ENCODE data around the gene ACTN4.

The ACTN4 gene

GRCh38 chr19:38660724-38661123, 13.3 kb downstream of the ACTN4 start:
- H3K4me2 ChIP-seq (ENCODE audit: insufficient read depth, low read length), result no peak overlapping the region
- peaks cover 19% of the 10 kb centered on the region for H3K36me3 ChIP-seq (ENCODE audit: insufficient read depth, low read length)
- H3K4me3 ChIP-seq (ENCODE audit: low read depth in 1 of 2, low read length in 2 of 2), result no peak overlapping the region
- TF ChIP-seq EZH2 (IDR thresholded peaks at IDR 0.05; ENCODE audit: borderline replicate concordance, low read depth, low read length, severe bottlenecking) (no peak), CTCF (IDR thresholded peaks at IDR 0.05; ENCODE audit: borderline replicate concordance, extremely low read depth, low read length, poor library complexity, severe bottlenecking) (no peak)
- no peaks in the 10 kb centered on the region for H3K27me3 ChIP-seq (ENCODE audit: insufficient read depth, low read length, poor library complexity)
- peaks cover 18% of the 10 kb centered on the region for H3K4me1 ChIP-seq (ENCODE audit: insufficient read depth, low read length)
- peaks cover 97% of the 10 kb centered on the region for H3K79me2 ChIP-seq (ENCODE audit: insufficient read depth, low read length)
- ATAC-seq (ENCODE audit: insufficient read depth, low read depth) (no peak), DNase-seq (no peak)
- no peak overlapping the region for H3K27ac ChIP-seq (ENCODE audit: low read length)
- no peaks in the 10 kb centered on the region for H3K9me3 ChIP-seq (ENCODE audit: insufficient read depth, low read length, severe bottlenecking)
- no peak overlapping the region for H3K9ac ChIP-seq (ENCODE audit: low read depth, low read length)
- no peak overlapping the region for H2AFZ ChIP-seq (ENCODE audit: low read depth, low read length)
- peaks cover 87% of the 10 kb centered on the region for H4K20me1 ChIP-seq (ENCODE audit: insufficient read depth, low read length)

GRCh38 chr19:38661136-38661535, 13.7 kb downstream of the ACTN4 start:
- peaks cover 14% of the 10 kb centered on the region for H3K4me1 ChIP-seq (ENCODE audit: insufficient read depth, low read length)
- peaks cover 87% of the 10 kb centered on the region for H4K20me1 ChIP-seq (ENCODE audit: insufficient read depth, low read length)
- H3K4me2 ChIP-seq (ENCODE audit: insufficient read depth, low read length), result no peak overlapping the region

GRCh38 chr19:38661996-38662395, 14.5 kb downstream of the ACTN4 start:
- Histone ChIP-seq H3K27ac (ENCODE audit: low read length) (no peak overlapping the region), H3K4me1 (ENCODE audit: insufficient read depth, low read length) (peaks cover 11% of the 10 kb centered on the region), H4K20me1 (ENCODE audit: insufficient read depth, low read length) (peaks cover 87% of the 10 kb centered on the region), H3K36me3 (ENCODE audit: insufficient read depth, low read length) (peaks cover 19% of the 10 kb centered on the region), H3K79me2 (ENCODE audit: insufficient read depth, low read length) (peaks cover 97% of the 10 kb centered on the region), H3K4me2 (ENCODE audit: insufficient read depth, low read length) (no peak overlapping the region), H3K9me3 (ENCODE audit: insufficient read depth, low read length, severe bottlenecking) (no peaks in the 10 kb centered on the region), H3K4me3 (ENCODE audit: low read depth in 1 of 2, low read length in 2 of 2) (no peak overlapping the region), H2AFZ (ENCODE audit: low read depth, low read length) (no peak overlapping the region), H3K9ac (ENCODE audit: low read depth, low read length) (no peak overlapping the region), H3K27me3 (ENCODE audit: insufficient read depth, low read length, poor library complexity) (no peaks in the 10 kb centered on the region)
- ATAC-seq (ENCODE audit: insufficient read depth, low read depth), result no peak
- no peak for DNase-seq
- TF ChIP-seq EZH2 (IDR thresholded peaks at IDR 0.05; ENCODE audit: borderline replicate concordance, low read depth, low read length, severe bottlenecking) (no peak), CTCF (IDR thresholded peaks at IDR 0.05; ENCODE audit: borderline replicate concordance, extremely low read depth, low read length, poor library complexity, severe bottlenecking) (no peak)

More at GRCh38 chr19:38661136-38661535, 13.7 kb downstream of the ACTN4 start:
- Histone ChIP-seq H3K27me3 (ENCODE audit: insufficient read depth, low read length, poor library complexity) (no peaks in the 10 kb centered on the region), H3K9ac (ENCODE audit: low read depth, low read length) (no peak overlapping the region), H3K27ac (ENCODE audit: low read length) (no peak overlapping the region), H3K36me3 (ENCODE audit: insufficient read depth, low read length) (peaks cover 19% of the 10 kb centered on the region), H2AFZ (ENCODE audit: low read depth, low read length) (no peak overlapping the region), H3K9me3 (ENCODE audit: insufficient read depth, low read length, severe bottlenecking) (no peaks in the 10 kb centered on the region), H3K79me2 (ENCODE audit: insufficient read depth, low read length) (peaks cover 97% of the 10 kb centered on the region), H3K4me3 (ENCODE audit: low read depth in 1 of 2, low read length in 2 of 2) (no peak overlapping the region)
- TF ChIP-seq EZH2 (IDR thresholded peaks at IDR 0.05; ENCODE audit: borderline replicate concordance, low read depth, low read length, severe bottlenecking) (no peak), CTCF (IDR thresholded peaks at IDR 0.05; ENCODE audit: borderline replicate concordance, extremely low read depth, low read length, poor library complexity, severe bottlenecking) (no peak)
- no peak for DNase-seq
- ATAC-seq (ENCODE audit: insufficient read depth, low read depth), result no peak

Measured in DND-41 (cell line).